ENCODE data around the gene ATF7. TPM values are rescaled to one million over a fixed set of nuclear protein-coding genes. Genes with fewer than 3 reads are reported as not detected.
A peak's percentile ranks its signal among the peaks of the same experiment; 100 is the strongest.

ATF7 gene
- polyA plus RNA-seq, 3 donors: 21.7 to 27.9 (median 24.4) TPM

- H3K9me3 ChIP-seq (replicated peaks in 1 of 2; ENCODE audit: control insufficient read depth in 1 of 2, insufficient read depth in 1 of 2, low read length in 2 of 2): no peaks in the 10 kb centered on the region
- no peaks in the 10 kb centered on the region for H4K20me1 ChIP-seq (ENCODE audit: insufficient read depth, low read length)
- peak overlapping the region in 1 of 2 donors; percentile 94 for H3K27ac ChIP-seq (ENCODE audit: low read depth in 1 of 2, low read length in 2 of 2)
- peaks cover 49 to 55% of the 10 kb centered on the region in 2 donors for H3K4me1 ChIP-seq (ENCODE audit: control insufficient read depth in 1 of 2, insufficient read depth in 2 of 2, low read length in 2 of 2)
- peaks cover 1 to 12% of the 10 kb centered on the region in 2 donors for H3K36me3 Mint-ChIP-seq
- peak overlapping the region; percentile 81 to 100 (median 99) for H3K4me3 ChIP-seq (replicated peaks in 1 of 3; ENCODE audit: low read depth in 2 of 3, low read length in 3 of 3)
- H2AFZ ChIP-seq (ENCODE audit: insufficient read depth, low read depth, low read length, poor library complexity, severe bottlenecking): peak overlapping the region; percentile 5
- no peak for TF ChIP-seq CTCF (IDR thresholded peaks at IDR 0.05)
- H3K4me3 Mint-ChIP-seq: peak overlapping the region; percentile 91 to 98
- peaks cover 70% of the 10 kb centered on the region for H3K79me2 ChIP-seq (ENCODE audit: insufficient read depth, low read length)
- H3K27me3 ChIP-seq (ENCODE audit: control insufficient read depth in 2 of 2, insufficient read depth in 2 of 2, low read length in 2 of 2): no peaks in the 10 kb centered on the region
- intact Hi-C loops (cut with micrococcal nuclease): loop anchor here in 1 of 2 donors (10.0 kb wide), 1 partner anchor 51 kb away; the partner anchor contains the start of gene ATP5MC2
- H3K27ac Mint-ChIP-seq: peak overlapping the region in 6 of 7 donors; percentile 43 to 99 (median 88)
- no peak for DNase-seq
- H3K4me1 Mint-ChIP-seq: peaks cover 62% of the 10 kb centered on the region
- H3K9me3 Mint-ChIP-seq: no peaks in the 10 kb centered on the region
- H3K9ac ChIP-seq (ENCODE audit: insufficient read depth, low read length, poor library complexity, severe bottlenecking): peak overlapping the region; percentile 35
- H3K36me3 ChIP-seq (replicated peaks in 1 of 2; ENCODE audit: control insufficient read depth in 1 of 2, insufficient read depth in 2 of 2, low read length in 2 of 2): peaks cover 2 to 8% of the 10 kb centered on the region in 2 donors
- no CpG with 5 or more reads among the region's 7 CpGs for WGBS (ENCODE audit: insufficient coverage)
- H3K27me3 Mint-ChIP-seq (ENCODE audit: low read depth in 3 of 3): peaks cover 0 to 2% (median 1%) of the 10 kb centered on the region in 3 donors
- H3K4me2 ChIP-seq (replicated peaks; ENCODE audit: extremely low read depth, low read length, poor library complexity, severe bottlenecking): peak overlapping the region; percentile 100
Measured at GRCh38 chr12:53623548-53624385, 2.4 kb downstream of the ATF7 start.

- H3K27me3 ChIP-seq (ENCODE audit: control insufficient read depth in 2 of 2, insufficient read depth in 2 of 2, low read length in 2 of 2): no peaks in the 10 kb centered on the region
- Mint-ChIP-seq H3K36me3 (peaks cover 1 to 12% of the 10 kb centered on the region in 2 donors), H3K4me3 (no peak overlapping the region), H3K27me3 (ENCODE audit: low read depth in 3 of 3) (peaks cover 0 to 2% (median 1%) of the 10 kb centered on the region in 3 donors), H3K4me1 (peaks cover 70% of the 10 kb centered on the region), H3K27ac (peak overlapping the region in 2 of 7 donors; percentile 21 to 28), H3K9me3 (no peaks in the 10 kb centered on the region)
- whole genome bisulfite sequencing (ENCODE audit: insufficient coverage): 92% methylated on average over 2 of the region's 5 CpGs
- H3K27ac ChIP-seq (ENCODE audit: low read depth in 1 of 2, low read length in 2 of 2): peak overlapping the region; percentile 15 to 94
- H4K20me1 ChIP-seq (ENCODE audit: insufficient read depth, low read length): no peaks in the 10 kb centered on the region
- peaks cover 53 to 62% of the 10 kb centered on the region in 2 donors for H3K4me1 ChIP-seq (ENCODE audit: control insufficient read depth in 1 of 2, insufficient read depth in 2 of 2, low read length in 2 of 2)
- H3K9ac ChIP-seq (ENCODE audit: insufficient read depth, low read length, poor library complexity, severe bottlenecking): no peak overlapping the region
- peaks cover 2 to 8% of the 10 kb centered on the region in 2 donors for H3K36me3 ChIP-seq (replicated peaks in 1 of 2; ENCODE audit: control insufficient read depth in 1 of 2, insufficient read depth in 2 of 2, low read length in 2 of 2)
- DNase-seq: no peak
- no peak overlapping the region for H3K4me3 ChIP-seq (replicated peaks in 1 of 3; ENCODE audit: low read depth in 2 of 3, low read length in 3 of 3)
- peaks cover 79% of the 10 kb centered on the region for H3K79me2 ChIP-seq (ENCODE audit: insufficient read depth, low read length)
- intact Hi-C loops (cut with micrococcal nuclease): loop anchor here in 1 of 2 donors (10.0 kb wide), 1 partner anchor 52 kb away; the partner anchor contains the start of gene ATP5MC2
- H2AFZ ChIP-seq (ENCODE audit: insufficient read depth, low read depth, low read length, poor library complexity, severe bottlenecking): no peak overlapping the region
- no peaks in the 10 kb centered on the region for H3K9me3 ChIP-seq (replicated peaks in 1 of 2; ENCODE audit: control insufficient read depth in 1 of 2, insufficient read depth in 1 of 2, low read length in 2 of 2)
- H3K4me2 ChIP-seq (replicated peaks; ENCODE audit: extremely low read depth, low read length, poor library complexity, severe bottlenecking): no peak overlapping the region
- no peak for TF ChIP-seq CTCF (IDR thresholded peaks at IDR 0.05)
Measured at GRCh38 chr12:53622724-53623123, 3.5 kb downstream of the ATF7 start.

Data from CD14-positive monocyte (primary cell).